K562 (cell line): ENCODE data around the gene NMNAT2. TPM values are rescaled to one million over a fixed set of nuclear protein-coding genes. Genes with fewer than 3 reads are reported as not detected.

Experiments used
- ATAC-seq: fragments of 200-7000 bp; cut with Tn5 transposase; 3 replicates; pipeline ENCODE4 v1.9.1; 2020; ENCODE audit warnings: moderate library complexity
- BruUV-seq: library from RNA; stranded (reverse); fragments of 400-500 nt; replicated peaks from 2 replicates; lab custom pipeline; 2021; lab: Mats Ljungman, UMichigan
- CTCF ChIA-PET: fragments of 300-600 bp; formaldehyde crosslinking; extraction: SDS; loops from one replicate; lab custom pipeline; 2021; ENCODE audit warnings: low intra/inter-chr PET ratio; lab: Yijun Ruan, JAX
- POLR2A ChIA-PET: fragments of 300-600, 350-650 bp; sonication (Branson Sonifier 250); formaldehyde crosslinking; extraction: SDS; loops from one replicate; lab custom pipeline; 2021; ENCODE audit warnings: antibody characterized with exemption, inconsistent platforms; lab: Yijun Ruan, JAX
- DNase-seq, 4 experiments: peaks; one replicate each; pipeline versions ENCODE4 v3.0.0 to v3.0.0-alpha.2; 2011 to 2018; ENCODE audit warnings: low spot score in 3 of 4, mixed read lengths in 3 of 4; ENCODE audit errors: extremely low read depth in 1 of 4
- FAIRE-seq: peaks from 2 replicates; lab custom pipeline; 2011; peaks lifted over from hg19 to GRCh38; lab: Jason Lieb, UNC
- H2AFZ ChIP-seq: 2 replicates; pipeline ENCODE4 v1.6.0; 2011; ENCODE audit warnings: low read depth, low read length, control low read depth, inconsistent platforms
- H3K27ac ChIP-seq: fragments of 200-600 bp; 3 replicates; pipeline ENCODE4 v1.8.0; 2011; ENCODE audit warnings: low read depth, mild to moderate bottlenecking, control low read depth, inconsistent platforms, low read length, moderate library complexity, mixed read lengths; ENCODE audit errors: extremely low read depth
- H3K27me3 ChIP-seq, 2 experiments: fragments of 300-600 bp in 1 of 2; 2 replicates in 1 of 2; 3 replicates in 1 of 2; pipeline versions ENCODE4 v1.6.0 to v1.8.0; 2011; ENCODE audit warnings: inconsistent platforms in 2 of 2, low read length in 2 of 2, mild to moderate bottlenecking in 1 of 2, mixed read lengths in 1 of 2, moderate library complexity in 1 of 2; ENCODE audit not compliant: control insufficient read depth in 2 of 2, insufficient read depth in 2 of 2
- H3K36me3 ChIP-seq: fragments of 300-600 bp; 3 replicates; pipeline ENCODE4 v1.8.0; 2011; ENCODE audit warnings: mild to moderate bottlenecking, low read length, inconsistent platforms; ENCODE audit not compliant: control insufficient read depth, insufficient read depth
- H3K4me1 ChIP-seq, 2 experiments: fragments of 200-600 bp in 1 of 2; replicated peaks in 1 of 2; 2 replicates in 1 of 2; 3 replicates in 1 of 2; pipeline versions ENCODE4 v1.5.1 to v1.8.0; 2011; ENCODE audit warnings: inconsistent platforms in 2 of 2, low read length in 2 of 2, mild to moderate bottlenecking in 1 of 2, mixed read lengths in 1 of 2, moderate library complexity in 1 of 2; ENCODE audit not compliant: control insufficient read depth in 2 of 2, insufficient read depth in 2 of 2
- H3K4me2 ChIP-seq: 2 replicates; pipeline ENCODE4 v1.6.1; 2011; ENCODE audit warnings: low read length, control low read depth, inconsistent platforms, mixed read lengths; ENCODE audit not compliant: insufficient read depth
- H3K4me3 ChIP-seq: fragments of 200-600 bp; sonication (generic), shearing (Covaris generic); 2 replicates; pipeline ENCODE4 v1.5.1; 2016; ENCODE audit warnings: control low read depth, inconsistent platforms
- H3K79me2 ChIP-seq: fragments of 200-600 bp; 3 replicates; pipeline ENCODE4 v1.8.0; 2011; ENCODE audit warnings: low read length, inconsistent platforms; ENCODE audit not compliant: control insufficient read depth, insufficient read depth
- H3K9ac ChIP-seq, 2 experiments: 2 replicates each; pipeline versions ENCODE4 v1.6.0 to v1.6.1; 2011; ENCODE audit warnings: low read depth in 2 of 2, low read length in 2 of 2, control low read depth in 1 of 2, inconsistent platforms in 1 of 2, mild to moderate bottlenecking in 1 of 2, mixed read lengths in 1 of 2; ENCODE audit not compliant: insufficient read depth in 1 of 2
- H3K9me1 ChIP-seq: one replicate; pipeline ENCODE4 v1.6.0; 2011; ENCODE audit warnings: inconsistent platforms, mild to moderate bottlenecking, low read length, moderate library complexity; ENCODE audit not compliant: control insufficient read depth, insufficient read depth
- H3K9me3 ChIP-seq: replicated peaks from 2 replicates; pipeline ENCODE4 v1.5.1; 2011; ENCODE audit warnings: low read depth, low read length, inconsistent platforms; ENCODE audit not compliant: control insufficient read depth, insufficient read depth
- H4K20me1 ChIP-seq: replicated peaks from 2 replicates; pipeline ENCODE4 v1.6.1; 2011; ENCODE audit warnings: low read length, inconsistent platforms, mixed read lengths; ENCODE audit not compliant: control insufficient read depth, insufficient read depth
- EP300 ChIP-seq: IDR thresholded peaks from 2 replicates; pipeline ENCODE4 v1.6.1; 2012; ENCODE audit warnings: low read length, improper control_type of control experiment
- FOXJ3 ChIP-seq: sonication (generic); formaldehyde crosslinking; IDR thresholded peaks from 2 replicates; pipeline ENCODE4 v1.4.0; 2020; ENCODE audit warnings: mild to moderate bottlenecking, missing genetic modification reagents
- FOXK2 ChIP-seq, 2 experiments: fragments of 450-650 bp; IDR thresholded peaks in 1 of 2; conservative IDR thresholded peaks in 1 of 2; 2 replicates each; pipeline ENCODE4 v1.6.1; 2016; ENCODE audit warnings: low read depth in 2 of 2, mild to moderate bottlenecking in 1 of 2
- GABPB1 ChIP-seq: sonication (generic); formaldehyde crosslinking; IDR thresholded peaks from 2 replicates; pipeline ENCODE4 v1.8.0; 2022; ENCODE audit warnings: mild to moderate bottlenecking, missing genetic modification reagents
- GTF2E2 ChIP-seq: fragments of 200-800 bp; sonication (Bioruptor generic); IDR thresholded peaks from 2 replicates; pipeline ENCODE4 v1.6.1; 2016; ENCODE audit warnings: missing genetic modification characterization, missing compliant biosample characterization
- IRF1 ChIP-seq: sonication (generic); formaldehyde crosslinking; IDR thresholded peaks from 2 replicates; pipeline ENCODE4 v1.8.0; 2022; ENCODE audit warnings: missing genetic modification reagents, mild to moderate bottlenecking, borderline replicate concordance
- MAZ ChIP-seq, 2 experiments: fragments of 450-650 bp in 1 of 2; sonication (generic) in 1 of 2; formaldehyde crosslinking; IDR thresholded peaks in 1 of 2; conservative IDR thresholded peaks in 1 of 2; 2 replicates each; pipeline versions ENCODE4 v1.4.0 to v1.5.0; 2020; ENCODE audit warnings: mild to moderate bottlenecking in 1 of 2, missing genetic modification reagents in 1 of 2
- NR4A1 ChIP-seq, 2 experiments: fragments of 250-450 bp in 1 of 2; fragments of 450-650 bp in 1 of 2; sonication (Bioruptor Pico) in 1 of 2; IDR thresholded peaks; 2 replicates each; pipeline versions ENCODE4 v1.4.0 to v1.6.1; 2016 to 2020; ENCODE audit warnings: mild to moderate bottlenecking in 2 of 2, missing compliant biosample characterization in 1 of 2, missing genetic modification characterization in 1 of 2, moderate library complexity in 1 of 2
- PHF20 ChIP-seq: fragments of 450-650 bp; IDR thresholded peaks from 2 replicates; pipeline ENCODE4 v1.6.1; 2018; ENCODE audit not compliant: partially characterized antibody
- SMARCA5 ChIP-seq: fragments of 450-650 bp; IDR thresholded peaks from 2 replicates; pipeline ENCODE4 v1.6.1; 2016
- ZNF584 ChIP-seq: fragments of 200-800 bp; sonication (Bioruptor generic); IDR thresholded peaks from 2 replicates; pipeline ENCODE4 v1.6.1; 2016; ENCODE audit warnings: low read depth, mild to moderate bottlenecking, missing genetic modification characterization, missing compliant biosample characterization
- in situ Hi-C: fragments of 300-500 bp; cut with MboI; formaldehyde crosslinking; loops from 4 replicates; pipeline ENCODE4 v1.15.0; 2018; ENCODE audit warnings: inconsistent platforms, mixed read lengths
- intact Hi-C: fragments of 100-400 bp; cut with micrococcal nuclease; formaldehyde crosslinking; loops from 2 replicates; pipeline ENCODE4 v1.14.2; 2022
- polyA plus RNA-seq, 8 experiments: library from polyadenylated mRNA; depleted of rRNA in 4 of 8; stranded (reverse) in 5 of 8; unstranded in 3 of 8; fragments of >200 nt; fragmentation: Nextera tagmentation in 2 of 8; fragmentation: Illumina TruSeq in 1 of 8; extraction: Ambion mirVana in 2 of 8; extraction: Trizol in 1 of 8; gene quantifications; 2 replicates each; pipeline versions ENCODE4 v1.2.1 to v1.2.3, GENCODE V29; 2011 to 2014; ENCODE audit warnings: inconsistent platforms in 1 of 8, missing spikeins in 1 of 8
- total RNA-seq, 7 experiments: library from RNA; depleted of rRNA in 6 of 7; stranded (reverse); fragments of >200 nt in 6 of 7; fragmentation: Illumina TruSeq in 2 of 7; extraction: Trizol in 2 of 7; gene quantifications; 2 replicates each; pipeline versions ENCODE4 v1.2.1 to v1.2.3, GENCODE V29; 2011 to 2021; ENCODE audit warnings: low replicate concordance in 1 of 7

Gene NMNAT2
- total and polyA plus RNA-seq, 9 of the 15 experiments (the other 6 are each of a cell fraction or from before 2014, with no cell fraction given) = not detected

- no TSS peak for BruUV-seq
- no peak overlapping the region for H2AFZ ChIP-seq
- no peak overlapping the region for H3K27ac ChIP-seq
- TF ChIP-seq FOXK2 (conservative IDR thresholded peaks at IDR 0.05 in 1 of 2, IDR thresholded peaks at IDR 0.05 in 1 of 2; ENCODE audit: low read depth in 2 of 2) = no peak
- no peak for TF ChIP-seq PHF20
- no peak for TF ChIP-seq MAZ (CRISPR knock-in tag; conservative IDR thresholded peaks at IDR 0.05 in 1 of 2, IDR thresholded peaks at IDR 0.05 in 1 of 2)
- TF ChIP-seq SMARCA5 = no peak
- no peak for TF ChIP-seq EP300
- TF ChIP-seq GABPB1 (CRISPR knock-in tag) = no peak
- no peak for TF ChIP-seq ZNF584 (CRISPR knock-in tag)
- no peak for TF ChIP-seq FOXJ3 (CRISPR knock-in tag)
- TF ChIP-seq IRF1 (CRISPR knock-in tag) = no peak
- no peak for TF ChIP-seq GTF2E2
- TF ChIP-seq NR4A1 (CRISPR knock-in tag; IDR thresholded peaks at IDR 0.05) = no peak
- no peak for TF ChIP-seq NR4A1 (tag; IDR thresholded peaks at IDR 0.05)
- TF ChIP-seq, all 486 proteins: peak for 0
- Histone ChIP-seq H3K9me3 (no peaks in the 10 kb centered on the region), H3K27me3 (peaks cover 25 to 30% of the 10 kb centered on the region in 2 experiments; a peak in 4 of 5 replicates), H3K4me1 (peaks cover 0 to 13% of the 10 kb centered on the region in 2 experiments; a peak in 1 of 5 replicates), H3K4me3 (no peak overlapping the region), H4K20me1 (no peaks in the 10 kb centered on the region), H3K9ac (no peak overlapping the region), H3K79me2 (no peaks in the 10 kb centered on the region), H3K9me1 (no peaks in the 10 kb centered on the region), H3K36me3 (no peaks in the 10 kb centered on the region; the same call in 2 of the 3 replicates), H3K4me2 (no peak overlapping the region)
- in situ Hi-C loops (no loop called here), intact Hi-C loops (no loop called here)
- ATAC-seq (no peak), FAIRE-seq (no peak), DNase-seq (no peak)
- ChIA-PET POLR2A (no interaction called here), CTCF (interaction anchor here (0.6 kb wide), 1 partner anchor 220 kb away, joined by 3 read pairs; no protein-coding TSS in a partner anchor)
Observed at GRCh38 chr1:183414365-183414764, 3.8 kb downstream of the NMNAT2 start.
